CD8-positive, alpha-beta memory T cell (primary cell): Measurements from ENCODE around the gene CFAP74. TPM values are rescaled to one million over a fixed set of nuclear protein-coding genes. Genes with fewer than 3 reads are reported as not detected.

Source experiments
- CTCF ChIA-PET: fragments of 350-600 bp; sonication (Branson Sonifier 250); formaldehyde crosslinking; loops from one replicate; lab custom pipeline; 2021; ENCODE audit warnings: antibody characterized with exemption; lab: Charles Lee
- POLR2A ChIA-PET: fragments of 350-600 bp; sonication (Branson Sonifier 250); formaldehyde crosslinking; loops from one replicate; lab custom pipeline; 2021; ENCODE audit warnings: antibody characterized with exemption; lab: Charles Lee
- DNase-seq, 5 donors: peaks; one replicate each; pipeline versions ENCODE4 v3.0.0 to v3.0.0-alpha.2; 2020 to 2022; ENCODE audit warnings: mixed read lengths in 1 of 5
- H3K27ac ChIP-seq: one replicate; pipeline ENCODE4 v1.7.0; 2013; ENCODE audit warnings: low read depth, mild to moderate bottlenecking, low read length, moderate library complexity
- H3K27me3 ChIP-seq: 2 replicates; pipeline ENCODE4 v1.7.0; 2013; ENCODE audit warnings: low read length, mild to moderate bottlenecking; ENCODE audit not compliant: insufficient read depth, poor library complexity, severe bottlenecking
- H3K36me3 ChIP-seq: 2 replicates; pipeline ENCODE4 v1.7.0; 2013; ENCODE audit warnings: mild to moderate bottlenecking, low read length, moderate library complexity; ENCODE audit not compliant: insufficient read depth
- H3K4me1 ChIP-seq: 2 replicates; pipeline ENCODE4 v1.7.0; 2013; ENCODE audit warnings: mild to moderate bottlenecking, low read length, moderate library complexity; ENCODE audit not compliant: insufficient read depth
- H3K4me3 ChIP-seq: 2 replicates; pipeline ENCODE4 v1.7.0; 2013; ENCODE audit warnings: mild to moderate bottlenecking, low read length
- H3K9me3 ChIP-seq: 2 replicates; pipeline ENCODE4 v1.7.0; 2013; ENCODE audit warnings: mild to moderate bottlenecking, low read length
- H3K27ac Mint-ChIP-seq, 8 donors: one replicate each; pipeline ENCODE4 v1.8.0; 2020 to 2021; ENCODE audit warnings: mixed read lengths in 8 of 8, mild to moderate bottlenecking in 6 of 8, inconsistent platforms in 3 of 8, moderate library complexity in 3 of 8
- H3K27me3 Mint-ChIP-seq, 2 donors: one replicate each; pipeline ENCODE4 v1.8.0; 2020 to 2021; ENCODE audit warnings: mixed read lengths in 2 of 2, mild to moderate bottlenecking in 1 of 2, moderate library complexity in 1 of 2
- H3K36me3 Mint-ChIP-seq, 3 donors: one replicate each; pipeline ENCODE4 v1.8.0; 2020 to 2021; ENCODE audit warnings: mixed read lengths in 3 of 3, inconsistent platforms in 1 of 3, mild to moderate bottlenecking in 1 of 3
- H3K4me1 Mint-ChIP-seq, 3 donors: one replicate each; pipeline ENCODE4 v1.8.0; 2020 to 2021; ENCODE audit warnings: mixed read lengths in 3 of 3, inconsistent platforms in 1 of 3, mild to moderate bottlenecking in 1 of 3
- H3K4me3 Mint-ChIP-seq, 7 donors: one replicate each; pipeline ENCODE4 v1.8.0; 2020 to 2021; ENCODE audit warnings: mixed read lengths in 7 of 7, mild to moderate bottlenecking in 6 of 7, moderate library complexity in 4 of 7, inconsistent platforms in 2 of 7
- H3K9me3 Mint-ChIP-seq, 5 donors: one replicate each; pipeline ENCODE4 v1.8.0; 2020 to 2022; ENCODE audit warnings: mixed read lengths in 5 of 5, mild to moderate bottlenecking in 3 of 5, moderate library complexity in 2 of 5, inconsistent platforms in 1 of 5
- polyA plus RNA-seq: library from polyadenylated mRNA; unstranded; fragments of 300-500 nt; fragmentation: Illumina TruSeq; gene quantifications from one replicate; pipeline ENCODE4 v1.2.3, GENCODE V29; 2021
- total RNA-seq, 2 experiments: library from RNA; stranded (reverse); gene quantifications; one replicate each; pipeline ENCODE4 v1.2.3, GENCODE V29; 2021

The CFAP74 gene
- total and polyA plus RNA-seq, 3 experiments from 2014 or later = not detected

- ChIA-PET POLR2A (no interaction called here), CTCF (no interaction called here)
- no peak for DNase-seq
- Mint-ChIP-seq H3K9me3 (no peaks in the 10 kb centered on the region), H3K4me3 (no peak overlapping the region), H3K4me1 (no peaks in the 10 kb centered on the region), H3K36me3 (peaks cover 0 to 2% (median 0%) of the 10 kb centered on the region in 3 donors), H3K27ac (no peak overlapping the region), H3K27me3 (peaks cover 2 to 15% of the 10 kb centered on the region in 2 donors)
- Histone ChIP-seq H3K9me3 (no peaks in the 10 kb centered on the region), H3K4me3 (no peak overlapping the region), H3K36me3 (no peaks in the 10 kb centered on the region), H3K27ac (no peak overlapping the region), H3K27me3 (no peaks in the 10 kb centered on the region), H3K4me1 (no peaks in the 10 kb centered on the region)
Measured at GRCh38 chr1:1969953-1970716, 33.5 kb downstream of the CFAP74 start.

DNA sequence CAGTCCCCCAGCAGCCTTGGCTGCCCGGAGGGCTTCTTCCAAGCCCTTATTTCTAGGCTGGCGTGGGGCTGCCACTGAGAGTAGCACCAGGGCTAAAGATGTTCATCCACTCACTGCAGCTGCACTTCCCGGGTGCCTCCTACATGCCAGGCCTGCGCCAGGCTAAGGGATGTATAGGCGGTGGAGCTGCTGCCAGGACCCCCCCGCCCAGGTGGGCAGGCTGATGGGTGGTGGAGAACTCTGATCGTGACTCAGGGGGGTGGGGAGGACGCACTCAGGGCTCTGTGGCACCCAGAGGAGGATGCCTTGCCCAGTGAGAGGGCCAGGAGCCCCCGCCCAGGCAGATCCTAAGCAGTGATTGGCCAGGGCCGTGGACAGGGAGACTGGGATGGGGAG is 34.1 kb downstream of the CFAP74 start:
- Histone ChIP-seq H3K4me3 (no peak overlapping the region), H3K27me3 (no peaks in the 10 kb centered on the region), H3K4me1 (no peaks in the 10 kb centered on the region), H3K27ac (no peak overlapping the region), H3K36me3 (no peaks in the 10 kb centered on the region), H3K9me3 (no peaks in the 10 kb centered on the region)
- Mint-ChIP-seq H3K4me3 (no peak overlapping the region), H3K36me3 (peaks cover 0 to 2% (median 0%) of the 10 kb centered on the region in 3 donors), H3K4me1 (no peaks in the 10 kb centered on the region), H3K9me3 (no peaks in the 10 kb centered on the region), H3K27ac (no peak overlapping the region), H3K27me3 (peaks cover 2 to 10% of the 10 kb centered on the region in 2 donors)
- DNase-seq = no peak
- ChIA-PET CTCF (interaction anchor here (1.4 kb wide), 1 partner anchor 10 kb away, joined by 3 read pairs; no protein-coding TSS in a partner anchor), POLR2A (no interaction called here)

GRCh38 chr1:1968767-1969504 is 34.6 kb downstream of the CFAP74 start:
- Mint-ChIP-seq H3K4me3 (no peak overlapping the region), H3K4me1 (no peaks in the 10 kb centered on the region), H3K36me3 (peaks cover 0 to 2% (median 0%) of the 10 kb centered on the region in 3 donors), H3K27ac (no peak overlapping the region), H3K9me3 (no peaks in the 10 kb centered on the region), H3K27me3 (peaks cover 2 to 10% of the 10 kb centered on the region in 2 donors)
- no peak overlapping the region for H3K4me3 ChIP-seq
- H3K27me3 ChIP-seq = no peaks in the 10 kb centered on the region
- no peak overlapping the region for H3K27ac ChIP-seq
- ChIA-PET POLR2A (no interaction called here), CTCF (interaction anchor here (1.4 kb wide), 1 partner anchor 9 kb away, joined by 3 read pairs; no protein-coding TSS in a partner anchor)
- no peak for DNase-seq
- H3K9me3 ChIP-seq = no peaks in the 10 kb centered on the region
- H3K36me3 ChIP-seq = no peaks in the 10 kb centered on the region
- no peaks in the 10 kb centered on the region for H3K4me1 ChIP-seq

DNA sequence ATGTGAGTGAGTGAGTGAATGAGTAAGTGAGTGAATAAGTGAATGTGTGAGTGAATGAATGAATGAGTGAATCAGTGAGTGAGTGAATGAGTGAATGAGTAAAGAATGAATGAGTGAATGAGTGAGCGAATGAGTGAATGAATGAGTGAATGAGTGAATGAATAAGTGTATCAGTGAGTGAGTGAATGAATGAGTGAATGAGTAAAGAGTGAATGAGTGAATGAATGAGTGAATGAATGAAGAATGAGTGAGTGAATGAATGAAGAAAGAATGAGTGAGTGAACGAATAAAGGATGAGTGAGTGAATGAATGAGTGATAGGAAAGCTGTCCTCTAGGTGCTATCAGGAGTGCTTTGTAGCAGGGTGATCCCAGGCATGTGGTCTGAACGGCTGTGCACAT is 35.7 kb downstream of the CFAP74 start:
- no peaks in the 10 kb centered on the region for H3K27me3 ChIP-seq
- Mint-ChIP-seq H3K36me3 (peaks cover 0 to 2% (median 0%) of the 10 kb centered on the region in 3 donors), H3K27ac (peak overlapping the region in 1 of 8 donors; percentile 11), H3K4me3 (no peak overlapping the region), H3K27me3 (peaks cover 2 to 7% of the 10 kb centered on the region in 2 donors), H3K9me3 (no peaks in the 10 kb centered on the region), H3K4me1 (no peaks in the 10 kb centered on the region)
- H3K4me1 ChIP-seq = no peaks in the 10 kb centered on the region
- DNase-seq = no peak
- H3K9me3 ChIP-seq = no peaks in the 10 kb centered on the region
- no peak overlapping the region for H3K4me3 ChIP-seq
- no peak overlapping the region for H3K27ac ChIP-seq
- H3K36me3 ChIP-seq = no peaks in the 10 kb centered on the region
- POLR2A ChIA-PET = no interaction called here
- CTCF ChIA-PET = interaction anchor here (1.4 kb wide), 1 partner anchor 8 kb away, joined by 3 read pairs; no protein-coding TSS in a partner anchor

GRCh38 chr1:1967151-1967550 is 36.4 kb downstream of the CFAP74 start:
- Histone ChIP-seq H3K27ac (no peak overlapping the region), H3K36me3 (no peaks in the 10 kb centered on the region), H3K9me3 (no peaks in the 10 kb centered on the region), H3K4me1 (no peaks in the 10 kb centered on the region), H3K27me3 (no peaks in the 10 kb centered on the region), H3K4me3 (no peak overlapping the region)
- Mint-ChIP-seq H3K27me3 (peaks cover 4 to 7% of the 10 kb centered on the region in 2 donors), H3K9me3 (peaks cover 0 to 2% (median 0%) of the 10 kb centered on the region in 5 donors), H3K4me1 (no peaks in the 10 kb centered on the region), H3K36me3 (peaks cover 0 to 2% (median 0%) of the 10 kb centered on the region in 3 donors), H3K4me3 (no peak overlapping the region), H3K27ac (no peak overlapping the region)
- CTCF ChIA-PET = no interaction called here
- DNase-seq = no peak
- POLR2A ChIA-PET = no interaction called here

DNA sequence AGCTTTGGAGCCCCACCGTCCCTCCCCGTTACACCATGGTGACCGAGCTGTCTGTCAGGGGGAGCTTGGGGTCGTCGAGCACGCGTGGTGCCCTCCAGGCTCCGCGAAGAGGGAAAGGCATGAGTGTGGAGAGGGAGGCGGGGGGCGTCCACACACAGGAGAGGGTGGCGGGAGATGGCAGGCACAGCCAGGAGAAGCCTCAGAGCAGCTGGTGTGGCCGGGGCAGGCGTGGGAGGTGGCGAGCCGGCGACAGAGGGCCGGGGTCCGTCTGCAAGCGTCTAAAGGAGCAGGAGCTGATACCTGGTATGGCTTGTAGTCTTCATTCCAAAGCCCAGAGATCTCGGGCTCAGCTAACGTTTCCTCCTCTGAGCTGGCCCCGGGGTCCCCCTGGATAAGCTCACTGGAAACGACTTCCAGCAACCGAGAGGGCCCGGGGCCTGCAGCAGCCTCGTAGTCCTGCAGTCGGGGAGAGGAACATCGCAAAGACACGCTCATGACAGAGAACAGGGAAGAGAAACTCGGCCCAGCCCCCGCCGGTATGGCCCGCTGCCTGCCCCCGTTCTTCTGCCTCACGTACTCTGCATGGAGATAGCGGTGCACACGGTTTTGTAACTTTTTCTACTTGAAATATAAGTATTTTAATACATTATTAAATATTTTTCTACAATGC is 37.4 kb downstream of the CFAP74 start:
- Histone ChIP-seq H3K27me3 (no peaks in the 10 kb centered on the region), H3K4me3 (no peak overlapping the region), H3K36me3 (no peaks in the 10 kb centered on the region), H3K27ac (no peak overlapping the region), H3K9me3 (no peaks in the 10 kb centered on the region), H3K4me1 (no peaks in the 10 kb centered on the region)
- H3K9me3 Mint-ChIP-seq = peaks cover 0 to 4% (median 0%) of the 10 kb centered on the region in 5 donors
- H3K4me1 Mint-ChIP-seq = no peaks in the 10 kb centered on the region
- H3K27ac Mint-ChIP-seq = no peak overlapping the region
- peaks cover 0 to 2% (median 0%) of the 10 kb centered on the region in 3 donors for H3K36me3 Mint-ChIP-seq
- H3K27me3 Mint-ChIP-seq = peaks cover 5 to 15% of the 10 kb centered on the region in 2 donors
- POLR2A ChIA-PET = no interaction called here
- CTCF ChIA-PET = interaction anchor here (1.3 kb wide), 1 partner anchor 16 kb away, joined by 3 read pairs; no protein-coding TSS in a partner anchor
- H3K4me3 Mint-ChIP-seq = no peak overlapping the region
- no peak for DNase-seq

GRCh38 chr1:1965546-1965945 is 38.0 kb downstream of the CFAP74 start:
- ChIA-PET POLR2A (no interaction called here), CTCF (interaction anchor here (1.3 kb wide), 1 partner anchor 16 kb away, joined by 3 read pairs; no protein-coding TSS in a partner anchor)
- no peak overlapping the region for H3K4me3 Mint-ChIP-seq

More at GRCh38 chr1:1965546-1965945, 38.0 kb downstream of the CFAP74 start:
- no peak overlapping the region for H3K4me3 ChIP-seq
- DNase-seq = no peak
- peaks cover 11 to 21% of the 10 kb centered on the region in 2 donors for H3K27me3 Mint-ChIP-seq
- peaks cover 0 to 4% (median 0%) of the 10 kb centered on the region in 5 donors for H3K9me3 Mint-ChIP-seq
- H3K36me3 Mint-ChIP-seq = peaks cover 0 to 2% (median 0%) of the 10 kb centered on the region in 3 donors
- H3K4me1 Mint-ChIP-seq = no peaks in the 10 kb centered on the region
- H3K27me3 ChIP-seq = no peaks in the 10 kb centered on the region
- H3K9me3 ChIP-seq = no peaks in the 10 kb centered on the region
- no peak overlapping the region for H3K27ac ChIP-seq
- H3K27ac Mint-ChIP-seq = no peak overlapping the region
- no peaks in the 10 kb centered on the region for H3K4me1 ChIP-seq
- H3K36me3 ChIP-seq = no peaks in the 10 kb centered on the region
